Midbrain (tissue), 1 donor: ENCODE data around the gene ZBTB22.
A peak's percentile ranks its signal among the peaks of the same experiment; 100 is the strongest.

Experiments
- DNase-seq: peaks from one replicate; lab custom pipeline; 2025; lab: John Stamatoyannopoulos, UW

The ZBTB22 gene

GRCh38 chr6:33330736-33331135, 13.2 kb upstream of the ZBTB22 start:
- DNase-seq = no peak

- DNase-seq = no peak
Observed at GRCh38 chr6:33329058-33329457, 11.5 kb upstream of the ZBTB22 start.

GRCh38 chr6:33324125-33324524, 6.6 kb upstream of the ZBTB22 start:
- no peak for DNase-seq

- DNase-seq = no peak
Observed at GRCh38 chr6:33323623-33323948, 6.0 kb upstream of the ZBTB22 start.

GRCh38 chr6:33321227-33321626, 3.7 kb upstream of the ZBTB22 start:
- no peak for DNase-seq

GRCh38 chr6:33320315-33321181, 3.0 kb upstream of the ZBTB22 start:
- DNase-seq = no peak

GRCh38 chr6:33319939-33320314, 2.4 kb upstream of the ZBTB22 start:
- DNase-seq = no peak

- no peak for DNase-seq
Observed at GRCh38 chr6:33318426-33319073, 1.0 kb upstream of the ZBTB22 start.

GRCh38 chr6:33317419-33317668, 200 bp downstream of the ZBTB22 start:
- DNase-seq = peak; percentile 72

GRCh38 chr6:33316603-33317418, 733 bp downstream of the ZBTB22 start:
- no peak for DNase-seq

- no peak for DNase-seq
Observed at GRCh38 chr6:33315793-33316602, 1.5 kb downstream of the ZBTB22 start.

- DNase-seq = no peak
Observed at GRCh38 chr6:33314943-33315792, 2.4 kb downstream of the ZBTB22 start.

- DNase-seq = no peak
Observed at GRCh38 chr6:33314515-33314942, 3.0 kb downstream of the ZBTB22 start.

GRCh38 chr6:33313709-33314514, 3.6 kb downstream of the ZBTB22 start, which contains the start of gene TAPBP:
Gene TAPBP (minus strand): TSS chr6:33314078. CDS start chr6:33314041, 37 bp downstream.
- DNase-seq = peak; percentile 53

- DNase-seq = no peak
Observed at GRCh38 chr6:33313105-33313708, 4.3 kb downstream of the ZBTB22 start.

GRCh38 chr6:33312361-33313104, 5.0 kb downstream of the ZBTB22 start:
- peak; percentile 58 for DNase-seq

GRCh38 chr6:33306356-33306755, 11.2 kb downstream of the ZBTB22 start:
- DNase-seq = no peak

- no peak for DNase-seq
Observed at GRCh38 chr6:33305052-33305451, 12.5 kb downstream of the ZBTB22 start.

- DNase-seq = no peak
Observed at GRCh38 chr6:33304216-33304615, 13.3 kb downstream of the ZBTB22 start.
